Left lung (tissue), 14 donors: ENCODE results near the gene PSMA4. TPM values are rescaled to one million over a fixed set of nuclear protein-coding genes. Genes with fewer than 3 reads are reported as not detected.

ENCODE experiments used
- ATAC-seq: fragments of 200-7000 bp; cut with Tn5 transposase; one replicate; pipeline ENCODE4 v1.9.1; 2020; ENCODE audit warnings: moderate library complexity
- DNase-seq, 4 donors: peaks; one replicate each; pipeline ENCODE4 v3.0.0-alpha.2; 2013 to 2020
- H3K27ac ChIP-seq, 2 donors: fragments of 200-600 bp; sonication (generic) in 1 of 2; one replicate each; pipeline versions ENCODE4 v1.5.0 to v1.8.0; 2020 to 2021
- H3K27me3 ChIP-seq, 2 donors: fragments of 200-600 bp; sonication (generic) in 1 of 2; one replicate each; pipeline versions ENCODE4 v1.5.0 to v1.8.0; 2020 to 2021
- H3K36me3 ChIP-seq, 2 donors: fragments of 200-600 bp; sonication (generic) in 1 of 2; one replicate each; pipeline versions ENCODE4 v1.5.0 to v1.8.0; 2020 to 2021
- H3K4me1 ChIP-seq, 2 donors: fragments of 200-600 bp; one replicate each; pipeline ENCODE4 v1.8.0; 2021
- H3K4me3 ChIP-seq, 2 donors: fragments of 200-600 bp; sonication (generic) in 1 of 2; one replicate each; pipeline versions ENCODE4 v1.5.0 to v1.8.0; 2020 to 2021; ENCODE audit warnings: mild to moderate bottlenecking in 1 of 2
- H3K9me3 ChIP-seq, 2 donors: fragments of 200-600 bp; sonication (generic) in 1 of 2; one replicate each; pipeline versions ENCODE4 v1.5.0 to v1.8.0; 2020 to 2021
- CTCF ChIP-seq, 2 donors: fragments of 200-600 bp; sonication (generic) in 1 of 2; IDR thresholded peaks; one replicate each; pipeline versions ENCODE4 v1.5.0 to v1.8.0; 2021; ENCODE audit warnings: antibody characterized with exemption in 2 of 2
- intact Hi-C, 2 donors: fragments of 100-400 bp; cut with DNase I; formaldehyde crosslinking; loops; one replicate each; pipeline versions ENCODE4 v1.11.2 to v1.14.2; 2022
- long read RNA-seq, 12 donors: library from polyadenylated mRNA in 2 of 12; unstranded in 2 of 12; transcript quantifications; one replicate each; pipeline ENCODE4 v2.0.0 and lab custom pipeline, GENCODE V29; 2019 to 2026
- polyA plus RNA-seq, 6 donors: library from polyadenylated mRNA; unstranded; fragments of 120-200 nt; gene quantifications; one replicate each; pipeline ENCODE4 v1.2.1, GENCODE V29; 2013; ENCODE audit not compliant: insufficient read length in 6 of 6
- total RNA-seq, 2 donors: library from RNA; stranded (reverse); fragmentation: NEBNext Ultra II Directional; extraction: Animal tissue kit (Norgen Biotek cat#: 25700); gene quantifications; one replicate each; pipeline ENCODE4 v1.2.1, GENCODE V29; 2021
- donor health status: DM: no; HTN: yes; CAD: no.
- donor health status: DM: no; HTN: no; CAD: no.

PSMA4 gene
- total RNA-seq (100 to 1,000 TPM; 143 to 171 TPM), polyA plus RNA-seq (100 to 1,000 TPM; 204 to 233 (median 228) TPM)
- long read RNA-seq, donor 1, full-length matches to known transcripts = 146 of 560 reads
- long read RNA-seq, donor 1, partial matches to known transcripts = 404 of 560 reads
- long read RNA-seq, donor 1, other reads (novel, unspliced or antisense) = 10 of 560 reads
- long read RNA-seq, donor 2, full-length matches to known transcripts = 105 of 377 reads
- long read RNA-seq, donor 2, partial matches to known transcripts = 263 of 377 reads
- long read RNA-seq, donor 2, other reads (novel, unspliced or antisense) = 9 of 377 reads
- long read RNA-seq, donor 3, full-length matches to known transcripts = 131 of 307 reads
- long read RNA-seq, donor 3, partial matches to known transcripts = 167 of 307 reads
- long read RNA-seq, donor 3, other reads (novel, unspliced or antisense) = 9 of 307 reads
- long read RNA-seq, donor 4, full-length matches to known transcripts = 109 of 127 reads
- long read RNA-seq, donor 4, partial matches to known transcripts = 8 of 127 reads
- long read RNA-seq, donor 4, other reads (novel, unspliced or antisense) = 10 of 127 reads
- long read RNA-seq, donor 5, full-length matches to known transcripts = 122 of 383 reads
- long read RNA-seq, donor 5, partial matches to known transcripts = 261 of 383 reads
- long read RNA-seq, donor 5, other reads (novel, unspliced or antisense) = 0 of 383 reads
- long read RNA-seq, donor 6, full-length matches to known transcripts = 155 of 421 reads
- long read RNA-seq, donor 6, partial matches to known transcripts = 266 of 421 reads
- long read RNA-seq, donor 6, other reads (novel, unspliced or antisense) = 0 of 421 reads
- long read RNA-seq, donor 7, full-length matches to known transcripts = 66 of 364 reads
- long read RNA-seq, donor 7, partial matches to known transcripts = 298 of 364 reads
- long read RNA-seq, donor 7, other reads (novel, unspliced or antisense) = 0 of 364 reads
- long read RNA-seq, donor 8, full-length matches to known transcripts = 67 of 223 reads
- long read RNA-seq, donor 8, partial matches to known transcripts = 149 of 223 reads
- long read RNA-seq, donor 8, other reads (novel, unspliced or antisense) = 7 of 223 reads
- long read RNA-seq, donor 9, full-length matches to known transcripts = 1 of 1 reads
- long read RNA-seq, donor 9, partial matches to known transcripts = 0 of 1 reads
- long read RNA-seq, donor 9, other reads (novel, unspliced or antisense) = 0 of 1 reads
- long read RNA-seq, donor 10, full-length matches to known transcripts = 135 of 150 reads
- long read RNA-seq, donor 10, partial matches to known transcripts = 7 of 150 reads
- long read RNA-seq, donor 10, other reads (novel, unspliced or antisense) = 8 of 150 reads
- long read RNA-seq, donor 11 = 0 reads
- long read RNA-seq, donor 12, full-length matches to known transcripts = 79 of 245 reads
- long read RNA-seq, donor 12, partial matches to known transcripts = 166 of 245 reads
- long read RNA-seq, donor 12, other reads (novel, unspliced or antisense) = 0 of 245 reads

- Histone ChIP-seq H3K9me3 (no peaks in the 10 kb centered on the region), H3K36me3 (peaks cover 0 to 34% of the 10 kb centered on the region in 2 donors), H3K27me3 (no peaks in the 10 kb centered on the region), H3K27ac (peak within 1 kb of the TSS; percentile 91 to 96), H3K4me3 (peak within 1 kb of the TSS; percentile 51 to 91), H3K4me1 (peaks cover 5 to 37% of the 10 kb centered on the region in 2 donors)
- peak; percentile 92 to 98 (median 94) for DNase-seq
- TF ChIP-seq CTCF (IDR thresholded peaks at IDR 0.05) = no peak
- ATAC-seq = peak; percentile 92
- intact Hi-C loops = no loop called here
Measured at GRCh38 chr15:78540141-78540870, at the start of gene PSMA4. TSS of gene PSMA4 (plus strand) at chr15:78540444. CDS start at chr15:78541928, 1,484 bp downstream.

GRCh38 chr15:78492872-78493271, 47.4 kb upstream of the PSMA4 start:
- Histone ChIP-seq H3K9me3 (no peaks in the 10 kb centered on the region), H3K4me3 (no peak overlapping the region), H3K27me3 (no peaks in the 10 kb centered on the region), H3K27ac (no peak overlapping the region), H3K4me1 (no peaks in the 10 kb centered on the region), H3K36me3 (peaks cover 0 to 100% of the 10 kb centered on the region in 2 donors)
- intact Hi-C loops = no loop called here
- no peak for DNase-seq
- ATAC-seq = no peak
- no peak for TF ChIP-seq CTCF (IDR thresholded peaks at IDR 0.05)

GRCh38 chr15:78501857-78502256, 38.4 kb upstream of the PSMA4 start:
- Histone ChIP-seq H3K27me3 (peaks cover 0 to 8% of the 10 kb centered on the region in 2 donors), H3K9me3 (peaks cover 0 to 3% of the 10 kb centered on the region in 2 donors), H3K27ac (no peak overlapping the region), H3K4me1 (peaks cover 0 to 5% of the 10 kb centered on the region in 2 donors), H3K36me3 (peaks cover 0 to 41% of the 10 kb centered on the region in 2 donors), H3K4me3 (no peak overlapping the region)
- intact Hi-C loops = no loop called here
- no peak for TF ChIP-seq CTCF (IDR thresholded peaks at IDR 0.05)
- ATAC-seq (no peak), DNase-seq (no peak)

GRCh38 chr15:78502641-78503040, 37.6 kb upstream of the PSMA4 start:
- Histone ChIP-seq H3K27ac (no peak overlapping the region), H3K4me1 (peaks cover 0 to 7% of the 10 kb centered on the region in 2 donors), H3K27me3 (peaks cover 0 to 16% of the 10 kb centered on the region in 2 donors), H3K9me3 (peaks cover 0 to 3% of the 10 kb centered on the region in 2 donors), H3K4me3 (no peak overlapping the region), H3K36me3 (peaks cover 0 to 34% of the 10 kb centered on the region in 2 donors)
- DNase-seq = no peak
- no peak for ATAC-seq
- intact Hi-C loops = no loop called here
- no peak for TF ChIP-seq CTCF (IDR thresholded peaks at IDR 0.05)
